Activated naive CD4-positive, alpha-beta T cell treated with anti-CD3 and anti-CD28 coated beads, Interleukin-2, amount 50 U/mL, for 24 hours (primary cell): ENCODE data around the gene AGRP.
"Not testable (repeated sequence)": the region's sequence is repeated elsewhere in the genome, so short reads cannot be mapped to it uniquely, and the experiment has no call there.

Source experiments
- H3K27ac Mint-ChIP-seq: one replicate; pipeline ENCODE4 v1.8.0; 2021; ENCODE audit warnings: mild to moderate bottlenecking, mixed read lengths
- H3K27me3 Mint-ChIP-seq: one replicate; pipeline ENCODE4 v1.8.0; 2021; ENCODE audit warnings: mixed read lengths
- H3K36me3 Mint-ChIP-seq: one replicate; pipeline ENCODE4 v1.8.0; 2021; ENCODE audit warnings: mixed read lengths
- H3K4me1 Mint-ChIP-seq: one replicate; pipeline ENCODE4 v1.8.0; 2021; ENCODE audit warnings: mixed read lengths
- H3K4me3 Mint-ChIP-seq: one replicate; pipeline ENCODE4 v1.8.0; 2021; ENCODE audit warnings: mild to moderate bottlenecking, mixed read lengths
- H3K9me3 Mint-ChIP-seq: one replicate; pipeline ENCODE4 v1.8.0; 2021; ENCODE audit warnings: mixed read lengths

The AGRP gene

GRCh38 chr16:67516296-67517154 lies 33.2 kb upstream of the AGRP start:
- H3K9me3 Mint-ChIP-seq: no peaks in the 10 kb centered on the region
- peaks cover 26% of the 10 kb centered on the region for H3K4me1 Mint-ChIP-seq
- no peaks in the 10 kb centered on the region for H3K36me3 Mint-ChIP-seq
- H3K27ac Mint-ChIP-seq: no peak overlapping the region
- H3K4me3 Mint-ChIP-seq: no peak overlapping the region
- no peaks in the 10 kb centered on the region for H3K27me3 Mint-ChIP-seq

GRCh38 chr16:67514382-67514828 lies 31.1 kb upstream of the AGRP start:
- Mint-ChIP-seq H3K27ac (no peak overlapping the region), H3K36me3 (no peaks in the 10 kb centered on the region), H3K27me3 (no peaks in the 10 kb centered on the region), H3K9me3 (no peaks in the 10 kb centered on the region), H3K4me1 (peaks cover 21% of the 10 kb centered on the region), H3K4me3 (no peak overlapping the region)

- H3K4me3 Mint-ChIP-seq, H3K36me3 Mint-ChIP-seq, H3K27ac Mint-ChIP-seq, H3K27me3 Mint-ChIP-seq, H3K9me3 Mint-ChIP-seq: not testable (repeated sequence)
- peaks cover 22% of the 10 kb centered on the region for H3K4me1 Mint-ChIP-seq
Measured at GRCh38 chr16:67513892-67514291, 30.5 kb upstream of the AGRP start.

GRCh38 chr16:67509016-67509415 lies 25.7 kb upstream of the AGRP start:
- Mint-ChIP-seq H3K4me3 (no peak overlapping the region), H3K9me3 (no peaks in the 10 kb centered on the region), H3K27ac (no peak overlapping the region), H3K36me3 (no peaks in the 10 kb centered on the region), H3K27me3 (no peaks in the 10 kb centered on the region), H3K4me1 (peaks cover 53% of the 10 kb centered on the region)

DNA sequence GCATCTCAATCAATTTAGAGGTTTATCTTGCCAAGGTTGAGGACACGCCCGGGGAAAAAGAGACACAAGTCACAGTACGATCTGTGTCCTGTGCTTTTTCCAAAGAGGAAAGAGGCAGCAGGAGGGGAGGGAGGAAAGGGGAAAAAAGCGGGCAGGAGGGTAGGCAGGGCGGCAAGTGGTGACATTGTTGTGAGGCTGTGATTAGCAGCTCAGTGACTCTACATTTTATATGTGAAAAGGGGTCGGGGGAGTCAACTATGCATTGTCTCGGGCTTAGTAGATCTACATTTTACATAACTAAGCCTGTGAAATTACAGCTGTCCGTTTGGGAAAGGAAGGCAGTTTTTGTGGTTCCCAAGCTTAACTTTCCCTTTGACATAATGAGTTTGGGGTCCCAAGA lies 23.1 kb upstream of the AGRP start:
- H3K9me3 Mint-ChIP-seq: no peaks in the 10 kb centered on the region
- H3K27me3 Mint-ChIP-seq: no peaks in the 10 kb centered on the region
- H3K4me1 Mint-ChIP-seq: peaks cover 58% of the 10 kb centered on the region
- no peaks in the 10 kb centered on the region for H3K36me3 Mint-ChIP-seq
- H3K27ac Mint-ChIP-seq: peak overlapping the region; percentile 52
- H3K4me3 Mint-ChIP-seq: no peak overlapping the region

DNA sequence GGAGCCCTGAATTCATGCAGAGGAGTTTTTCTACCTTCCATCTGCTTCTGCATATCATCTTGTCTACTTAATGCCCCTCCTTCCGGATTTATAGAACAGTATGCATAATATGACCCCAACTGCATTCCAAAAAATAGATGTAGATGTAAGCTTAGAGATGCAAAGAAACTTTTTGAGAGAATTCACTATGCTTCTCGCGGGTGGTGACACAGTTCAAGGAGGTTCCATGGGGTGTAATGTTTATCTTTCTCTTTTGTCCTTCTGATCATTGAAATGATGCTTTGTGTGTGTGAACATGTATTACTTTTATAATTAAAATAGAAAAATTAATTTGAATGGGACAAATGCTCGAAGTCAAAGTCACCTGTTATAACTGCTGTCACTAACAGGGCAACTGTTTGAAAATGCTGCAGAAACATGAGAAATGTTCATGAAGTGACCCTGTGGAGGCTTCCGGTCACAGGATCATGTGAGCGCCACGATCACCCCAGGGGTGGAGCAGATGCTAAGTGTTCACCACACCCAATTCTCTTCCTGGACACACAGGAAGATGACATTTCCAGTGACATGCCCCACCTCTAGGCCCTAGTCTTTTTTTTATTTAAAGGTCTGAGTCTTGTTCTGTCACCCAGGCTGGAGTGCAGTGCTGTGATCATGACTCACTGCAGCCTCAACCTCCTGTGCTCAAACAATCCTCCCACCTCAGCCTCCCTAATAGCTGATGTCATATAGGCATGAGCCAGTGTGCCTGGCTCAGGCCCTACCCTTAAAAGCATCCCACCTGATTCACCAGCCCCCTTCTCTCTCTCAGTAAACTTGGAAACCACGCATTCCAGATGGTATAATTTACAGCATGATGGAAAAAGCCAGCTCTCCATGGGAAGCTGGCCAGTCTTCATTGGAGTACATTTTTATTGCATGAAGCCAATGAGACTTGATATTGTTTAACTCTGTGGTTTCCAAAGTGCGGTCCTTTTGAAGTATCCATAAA lies 21.0 kb upstream of the AGRP start:
- H3K36me3 Mint-ChIP-seq: peaks cover 1% of the 10 kb centered on the region
- H3K4me3 Mint-ChIP-seq: peak overlapping the region; percentile 19
- peaks cover 53% of the 10 kb centered on the region for H3K4me1 Mint-ChIP-seq
- H3K27ac Mint-ChIP-seq: peak overlapping the region; percentile 77
- H3K27me3 Mint-ChIP-seq: no peaks in the 10 kb centered on the region
- H3K9me3 Mint-ChIP-seq: no peaks in the 10 kb centered on the region

- H3K4me3 Mint-ChIP-seq: no peak overlapping the region
- H3K4me1 Mint-ChIP-seq: peaks cover 14% of the 10 kb centered on the region
- peak overlapping the region; percentile 10 for H3K27ac Mint-ChIP-seq
- H3K9me3 Mint-ChIP-seq: no peaks in the 10 kb centered on the region
- H3K36me3 Mint-ChIP-seq: peaks cover 1% of the 10 kb centered on the region
- no peaks in the 10 kb centered on the region for H3K27me3 Mint-ChIP-seq
Measured at GRCh38 chr16:67499106-67499505, 15.8 kb upstream of the AGRP start.

- Mint-ChIP-seq H3K4me3 (no peak overlapping the region), H3K4me1 (peaks cover 15% of the 10 kb centered on the region), H3K27ac (peak overlapping the region; percentile 84), H3K36me3 (no peaks in the 10 kb centered on the region), H3K9me3 (no peaks in the 10 kb centered on the region), H3K27me3 (no peaks in the 10 kb centered on the region)
Measured at GRCh38 chr16:67490335-67491096, 7.2 kb upstream of the AGRP start.

DNA sequence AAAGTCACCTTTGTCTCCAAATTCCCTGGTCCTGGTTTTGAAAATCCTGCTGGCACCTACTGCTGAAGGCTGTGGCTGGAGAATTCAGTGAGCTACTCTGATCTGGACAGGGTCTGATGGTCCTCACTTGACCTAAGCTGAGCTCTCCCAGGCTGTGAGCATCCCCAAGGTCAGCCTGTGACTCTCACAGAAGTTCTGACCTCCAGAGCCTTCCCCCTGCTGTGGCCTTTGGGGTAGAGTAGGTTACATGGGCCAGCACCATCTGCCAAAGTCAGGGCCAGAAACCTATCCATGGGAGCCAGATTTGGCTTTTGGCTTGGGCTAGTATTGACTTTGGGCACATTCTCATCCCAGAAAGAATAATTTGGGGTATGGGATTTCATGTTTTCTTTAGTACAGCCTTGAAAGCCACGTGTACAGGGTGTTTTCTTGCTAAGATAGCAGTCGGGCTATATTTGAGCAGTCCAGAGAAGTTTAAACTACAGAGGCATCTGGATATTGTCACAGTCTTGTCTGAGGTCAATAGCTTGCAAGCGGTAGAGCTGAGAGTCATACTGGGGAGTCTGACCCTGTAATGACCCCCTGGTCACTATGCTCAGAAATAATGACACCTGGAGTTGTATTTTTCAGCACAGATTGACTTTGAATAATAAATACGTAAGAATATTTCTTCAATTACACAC lies 6.2 kb upstream of the AGRP start:
- peaks cover 13% of the 10 kb centered on the region for H3K4me1 Mint-ChIP-seq

DNA sequence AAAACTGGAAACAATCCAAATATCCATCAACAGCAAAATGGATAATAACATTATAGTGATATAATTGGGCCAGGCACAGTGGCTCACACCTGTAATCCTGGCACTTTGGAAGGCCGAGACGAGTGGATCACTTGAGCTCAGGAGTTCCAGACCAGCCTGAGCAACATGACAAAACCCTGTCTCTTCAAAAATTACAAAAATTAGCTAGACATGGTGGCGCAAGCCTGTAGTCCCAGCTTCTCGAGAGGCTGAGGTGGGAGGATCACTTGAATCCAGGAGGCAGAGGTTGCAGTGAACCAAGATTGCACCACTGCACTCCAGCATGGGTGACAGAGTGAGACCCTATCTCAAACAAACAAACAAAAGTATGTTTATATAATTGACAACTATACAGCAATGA lies 4.2 kb upstream of the AGRP start:
- H3K9me3 Mint-ChIP-seq, H3K27ac Mint-ChIP-seq, H3K4me3 Mint-ChIP-seq, H3K36me3 Mint-ChIP-seq, H3K27me3 Mint-ChIP-seq: not testable (repeated sequence)
- peaks cover 20% of the 10 kb centered on the region for H3K4me1 Mint-ChIP-seq

More for the DNA sequence above, 6.2 kb upstream of the AGRP start:
- H3K27ac Mint-ChIP-seq: peak overlapping the region; percentile 12
- H3K4me3 Mint-ChIP-seq: no peak overlapping the region
- no peaks in the 10 kb centered on the region for H3K9me3 Mint-ChIP-seq
- no peaks in the 10 kb centered on the region for H3K27me3 Mint-ChIP-seq
- H3K36me3 Mint-ChIP-seq: no peaks in the 10 kb centered on the region

DNA sequence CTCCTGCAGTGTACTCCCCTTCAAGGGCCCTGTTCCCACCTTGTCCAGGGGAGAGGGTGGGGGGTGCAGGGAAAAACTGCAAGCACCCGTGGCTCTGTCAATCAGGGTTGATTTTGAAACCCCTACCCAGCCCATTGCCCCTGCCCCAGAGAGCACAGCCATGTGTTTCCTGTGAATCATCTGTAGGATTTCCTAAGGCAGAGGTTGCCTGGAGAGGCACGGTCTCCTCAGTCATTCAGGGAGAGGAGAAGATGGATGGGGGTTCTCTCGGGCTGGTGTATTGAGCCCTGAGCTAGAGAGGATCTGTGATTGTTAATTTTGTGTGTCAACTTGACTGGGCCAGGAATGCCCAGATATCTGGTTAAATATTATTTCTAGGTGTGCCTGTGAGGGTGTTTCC lies 3.5 kb upstream of the AGRP start:
- Mint-ChIP-seq H3K27ac (peak overlapping the region; percentile 35), H3K4me1 (peaks cover 23% of the 10 kb centered on the region), H3K27me3 (no peaks in the 10 kb centered on the region), H3K36me3 (no peaks in the 10 kb centered on the region), H3K4me3 (no peak overlapping the region), H3K9me3 (no peaks in the 10 kb centered on the region)

DNA sequence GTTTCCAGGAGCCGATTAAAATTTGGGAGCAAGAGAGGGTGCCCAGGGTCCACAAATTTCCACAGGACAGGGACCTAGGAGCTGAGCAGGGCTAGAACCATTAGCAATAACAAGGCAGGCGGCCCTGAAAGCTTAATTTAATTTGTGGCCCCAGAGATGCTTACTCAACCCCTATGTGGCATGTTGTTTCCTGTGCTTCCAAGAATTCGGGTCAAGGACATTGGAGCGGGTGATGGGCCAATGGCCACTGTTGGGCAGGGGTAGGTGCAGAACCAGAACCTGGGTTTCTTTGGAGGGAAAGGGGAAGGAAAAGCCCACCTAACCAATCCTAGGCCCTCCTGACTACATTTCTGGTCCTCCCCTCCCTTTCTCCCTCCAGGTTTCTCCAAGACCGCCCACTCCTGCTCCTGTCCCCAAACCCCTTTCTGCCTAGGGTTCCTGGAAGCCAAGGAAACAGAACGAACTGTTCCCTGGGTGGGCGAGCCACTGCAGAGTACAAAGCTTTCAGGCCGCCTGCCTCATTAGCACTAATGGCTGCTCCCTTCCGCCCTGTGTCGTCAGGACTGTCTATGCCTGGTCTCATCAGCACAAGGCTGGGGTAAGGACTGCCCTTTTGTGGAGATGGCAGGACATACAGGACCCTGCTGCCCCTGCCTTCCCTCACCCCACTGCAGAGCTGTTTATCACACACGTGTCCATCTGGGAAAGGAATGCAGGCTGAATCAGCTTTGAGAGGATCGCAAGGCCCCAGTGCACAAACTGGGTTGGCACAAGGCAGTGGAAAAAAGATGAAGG lies 581 bp upstream of the AGRP start:
- H3K9me3 Mint-ChIP-seq: no peaks in the 10 kb centered on the region
- no peak overlapping the region for H3K27ac Mint-ChIP-seq
- no peak overlapping the region for H3K4me3 Mint-ChIP-seq
- no peaks in the 10 kb centered on the region for H3K27me3 Mint-ChIP-seq
- peaks cover 27% of the 10 kb centered on the region for H3K4me1 Mint-ChIP-seq
- no peaks in the 10 kb centered on the region for H3K36me3 Mint-ChIP-seq

DNA sequence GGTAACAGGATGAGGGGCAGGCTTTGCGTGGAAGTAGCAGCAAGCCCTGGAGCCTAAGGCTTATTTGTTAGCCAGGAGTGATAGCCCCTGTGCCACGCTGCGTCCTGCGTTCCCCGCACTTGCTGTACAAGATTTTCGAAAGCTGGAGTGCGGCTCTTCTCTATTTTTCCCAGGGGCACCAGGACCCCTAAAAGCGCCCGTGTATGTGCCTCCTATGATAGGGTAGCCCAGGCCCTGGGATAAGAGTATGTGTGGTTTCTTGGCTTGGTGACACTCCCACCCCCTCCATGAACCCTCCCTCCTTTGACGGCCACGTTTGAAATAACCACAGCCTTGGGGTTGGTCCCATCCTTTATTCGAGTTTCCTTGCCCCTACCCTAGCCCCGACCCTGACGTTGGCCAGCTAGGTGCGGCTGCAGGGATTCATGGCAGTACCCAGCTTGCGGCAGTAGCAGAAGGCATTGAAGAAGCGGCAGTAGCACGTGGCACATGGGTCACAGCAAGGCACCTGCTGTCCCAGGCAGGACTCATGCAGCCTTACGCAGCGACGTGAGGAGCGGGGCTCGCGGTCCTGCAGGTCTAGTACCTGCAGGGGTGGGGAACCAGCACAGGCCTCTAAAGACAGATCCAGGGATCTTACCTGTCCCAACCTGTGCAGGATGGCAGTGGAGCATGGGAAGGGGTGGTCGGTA lies 968 bp downstream of the AGRP start:
- Mint-ChIP-seq H3K4me1 (peaks cover 38% of the 10 kb centered on the region), H3K36me3 (peaks cover 1% of the 10 kb centered on the region)

More for the DNA sequence above, 968 bp downstream of the AGRP start:
- Mint-ChIP-seq H3K27me3 (no peaks in the 10 kb centered on the region), H3K27ac (peak overlapping the region; percentile 96), H3K4me3 (peak overlapping the region; percentile 98), H3K9me3 (no peaks in the 10 kb centered on the region)
